NK-92 (cell line): Measurements from ENCODE around the gene FRMPD1.
"Not testable (repeated sequence)": the region's sequence is repeated elsewhere in the genome, so short reads cannot be mapped to it uniquely, and the experiment has no call there.

ENCODE experiments used
- DNase-seq: peaks from one replicate; lab custom pipeline; 2025; ENCODE audit not compliant: unreplicated experiment; lab: John Stamatoyannopoulos, UW

FRMPD1 gene

GRCh38 chr9:37650873-37651768 is at the start of gene FRMPD1:
Gene FRMPD1, plus strand, starts transcription at chr9:37650954. Its CDS starts 41,688 bp downstream, at chr9:37692642.
- DNase-seq: no peak

GRCh38 chr9:37602061-37602460 is 48.7 kb upstream of the FRMPD1 start:
- DNase-seq: not testable (repeated sequence)

GRCh38 chr9:37602817-37603216 is 47.9 kb upstream of the FRMPD1 start:
- DNase-seq: no peak

GRCh38 chr9:37604296-37604695 is 46.5 kb upstream of the FRMPD1 start:
- DNase-seq: no peak

- no peak for DNase-seq
Observed at GRCh38 chr9:37608250-37608649, 42.5 kb upstream of the FRMPD1 start.

GRCh38 chr9:37609735-37610397 is 40.9 kb upstream of the FRMPD1 start:
- no peak for DNase-seq

GRCh38 chr9:37611014-37611413 is 39.7 kb upstream of the FRMPD1 start:
- no peak for DNase-seq

GRCh38 chr9:37611961-37612360 is 38.8 kb upstream of the FRMPD1 start:
- no peak for DNase-seq

- DNase-seq: no peak
Observed at GRCh38 chr9:37617161-37617560, 33.6 kb upstream of the FRMPD1 start.

- no peak for DNase-seq
Observed at GRCh38 chr9:37617832-37618231, 32.9 kb upstream of the FRMPD1 start.

- no peak for DNase-seq
Observed at GRCh38 chr9:37618817-37619216, 31.9 kb upstream of the FRMPD1 start.

- no peak for DNase-seq
Observed at GRCh38 chr9:37619806-37620205, 30.9 kb upstream of the FRMPD1 start.

GRCh38 chr9:37620396-37620795 is 30.4 kb upstream of the FRMPD1 start:
- DNase-seq: no peak

- DNase-seq: no peak
Observed at GRCh38 chr9:37621273-37622121, 29.3 kb upstream of the FRMPD1 start.

- DNase-seq: no peak
Observed at GRCh38 chr9:37622462-37622861, 28.3 kb upstream of the FRMPD1 start.

- no peak for DNase-seq
Observed at GRCh38 chr9:37623267-37623666, 27.5 kb upstream of the FRMPD1 start.

- no peak for DNase-seq
Observed at GRCh38 chr9:37624073-37624472, 26.7 kb upstream of the FRMPD1 start.

- DNase-seq: no peak
Observed at GRCh38 chr9:37625036-37625757, 25.6 kb upstream of the FRMPD1 start.

- no peak for DNase-seq
Observed at GRCh38 chr9:37625758-37626147, 25.0 kb upstream of the FRMPD1 start.

GRCh38 chr9:37626708-37627292 is 24.0 kb upstream of the FRMPD1 start:
- DNase-seq: no peak
